SK-N-SH treated with all-trans-retinoic acid at 6 μM for 48 hours (cell line): ENCODE measurements around the gene ZEB2.

Source experiments
- ATAC-seq: fragments of 200-7000 bp; cut with Tn5 transposase; 3 replicates; pipeline ENCODE4 v1.9.1; 2020; ENCODE audit warnings: mild to moderate bottlenecking, moderate library complexity
- ARNTL ChIP-seq: fragments of 450-650 bp; formaldehyde crosslinking; IDR thresholded peaks from 2 replicates; pipeline ENCODE4 v1.5.0; 2020; ENCODE audit warnings: low read depth, mild to moderate bottlenecking, moderate library complexity, borderline replicate concordance
- BACH2 ChIP-seq: fragments of 250-450 bp; sonication (Bioruptor Pico); IDR thresholded peaks from 2 replicates; pipeline ENCODE4 v1.9.0; 2021; ENCODE audit warnings: mild to moderate bottlenecking, borderline replicate concordance
- CSDC2 ChIP-seq: fragments of 250-450 bp; sonication (Bioruptor Pico); IDR thresholded peaks from 2 replicates; pipeline ENCODE4 v1.5.0; 2020; ENCODE audit warnings: mild to moderate bottlenecking, moderate library complexity
- ESRRG ChIP-seq: fragments of 250-450 bp; sonication (Bioruptor Pico); IDR thresholded peaks from 2 replicates; pipeline ENCODE4 v1.6.1; 2021; ENCODE audit warnings: mild to moderate bottlenecking
- GLIS3 ChIP-seq: fragments of 250-450 bp; sonication (Bioruptor Pico); IDR thresholded peaks from 2 replicates; pipeline ENCODE4 v1.5.0; 2020; ENCODE audit warnings: mild to moderate bottlenecking, moderate library complexity
- ISL1 ChIP-seq: fragments of 250-450 bp; sonication (Bioruptor Pico); IDR thresholded peaks from 2 replicates; pipeline ENCODE4 v2.1.2; 2022; ENCODE audit warnings: mild to moderate bottlenecking, moderate library complexity
- OSR1 ChIP-seq: fragments of 250-450 bp; sonication (Bioruptor Pico); IDR thresholded peaks from 2 replicates; pipeline ENCODE4 v1.8.0; 2022; ENCODE audit warnings: moderate library complexity, mild to moderate bottlenecking, inconsistent platforms
- PPARA ChIP-seq: fragments of 250-450 bp; sonication (Bioruptor Pico); IDR thresholded peaks from 2 replicates; pipeline ENCODE4 v1.5.0; 2020; ENCODE audit warnings: mild to moderate bottlenecking, borderline replicate concordance
- SNAI2 ChIP-seq: fragments of 250-450 bp; sonication (Bioruptor Pico); IDR thresholded peaks from 2 replicates; pipeline ENCODE4 v1.5.0; 2020; ENCODE audit warnings: mild to moderate bottlenecking, moderate library complexity
- TOX ChIP-seq: fragments of 250-450 bp; sonication (Bioruptor Pico); IDR thresholded peaks from 2 replicates; pipeline ENCODE4 v1.8.0; 2021; ENCODE audit warnings: mild to moderate bottlenecking, moderate library complexity, borderline replicate concordance
- ZC3H10 ChIP-seq: fragments of 250-450 bp; sonication (Bioruptor Pico); IDR thresholded peaks from 2 replicates; pipeline ENCODE4 v1.5.1; 2021; ENCODE audit warnings: mild to moderate bottlenecking, moderate library complexity
- ZFP3 ChIP-seq: fragments of 250-450 bp; sonication (Bioruptor Pico); IDR thresholded peaks from 2 replicates; pipeline ENCODE4 v1.5.0; 2020; ENCODE audit warnings: mild to moderate bottlenecking, moderate library complexity
- ZFP30 ChIP-seq: fragments of 450-650 bp; formaldehyde crosslinking; IDR thresholded peaks from 2 replicates; pipeline ENCODE4 v1.5.0; 2022; ENCODE audit warnings: mild to moderate bottlenecking, moderate library complexity
- ZNF565 ChIP-seq: fragments of 450-650 bp; formaldehyde crosslinking; conservative IDR thresholded peaks from 2 replicates; pipeline ENCODE4 v1.5.0; 2020; ENCODE audit warnings: low read depth, mild to moderate bottlenecking, moderate library complexity
- ZNF70 ChIP-seq: fragments of 450-650 bp; formaldehyde crosslinking; IDR thresholded peaks from 2 replicates; pipeline ENCODE4 v1.5.0; 2020; ENCODE audit warnings: mild to moderate bottlenecking, moderate library complexity
- ZNF8 ChIP-seq: fragments of 450-650 bp; formaldehyde crosslinking; IDR thresholded peaks from 2 replicates; pipeline ENCODE4 v1.5.0; 2020; ENCODE audit warnings: mild to moderate bottlenecking, moderate library complexity
- TF ChIP-seq, protein P1 (sequence below): fragments of 250-450 bp; sonication (Bioruptor Pico); IDR thresholded peaks from 2 replicates; pipeline ENCODE4 v1.8.0; 2020; ENCODE audit warnings: mild to moderate bottlenecking, moderate library complexity, borderline replicate concordance
- TF ChIP-seq, protein P2 (sequence below): fragments of 250-450 bp; sonication (Bioruptor Pico); IDR thresholded peaks from 2 replicates; pipeline ENCODE4 v1.8.0; 2021; ENCODE audit warnings: low read depth, mild to moderate bottlenecking, moderate library complexity, borderline replicate concordance
- TF ChIP-seq, protein P3 (sequence below): fragments of 250-450 bp; sonication (Bioruptor Pico); IDR thresholded peaks from 2 replicates; pipeline ENCODE4 v1.5.1; 2021; ENCODE audit warnings: mild to moderate bottlenecking, moderate library complexity
- TF ChIP-seq, protein P4 (sequence below): fragments of 250-450 bp; sonication (Bioruptor Pico); IDR thresholded peaks from 2 replicates; pipeline ENCODE4 v1.5.0; 2020; ENCODE audit warnings: mild to moderate bottlenecking, moderate library complexity
- TF ChIP-seq, protein P5 (sequence below): fragments of 250-450 bp; sonication (Bioruptor Pico); IDR thresholded peaks from 2 replicates; pipeline ENCODE4 v1.5.1; 2020; ENCODE audit warnings: low read depth, mild to moderate bottlenecking, moderate library complexity

The ZEB2 gene

DNA sequence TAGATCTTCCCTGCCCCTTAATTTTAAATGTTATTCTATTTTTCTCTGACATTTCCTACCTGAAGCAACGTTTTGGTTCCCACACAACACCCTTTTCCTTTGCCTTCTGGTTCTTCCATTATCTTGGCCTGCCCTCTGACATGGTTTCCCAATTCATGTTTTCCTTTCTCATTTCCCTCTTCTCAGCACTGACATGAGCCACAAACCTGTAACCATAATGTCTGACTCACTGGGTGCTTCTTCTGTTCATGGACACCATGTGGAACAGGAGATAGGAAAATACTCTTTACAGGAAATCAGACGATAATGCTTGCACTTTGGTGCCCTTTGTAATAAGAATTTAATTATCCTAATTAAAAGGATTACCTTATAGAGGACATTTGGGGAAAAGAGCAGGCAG is 142.0 kb downstream of the ZEB2 start:
- no peak for ATAC-seq
- TF ChIP-seq, protein P1, sequence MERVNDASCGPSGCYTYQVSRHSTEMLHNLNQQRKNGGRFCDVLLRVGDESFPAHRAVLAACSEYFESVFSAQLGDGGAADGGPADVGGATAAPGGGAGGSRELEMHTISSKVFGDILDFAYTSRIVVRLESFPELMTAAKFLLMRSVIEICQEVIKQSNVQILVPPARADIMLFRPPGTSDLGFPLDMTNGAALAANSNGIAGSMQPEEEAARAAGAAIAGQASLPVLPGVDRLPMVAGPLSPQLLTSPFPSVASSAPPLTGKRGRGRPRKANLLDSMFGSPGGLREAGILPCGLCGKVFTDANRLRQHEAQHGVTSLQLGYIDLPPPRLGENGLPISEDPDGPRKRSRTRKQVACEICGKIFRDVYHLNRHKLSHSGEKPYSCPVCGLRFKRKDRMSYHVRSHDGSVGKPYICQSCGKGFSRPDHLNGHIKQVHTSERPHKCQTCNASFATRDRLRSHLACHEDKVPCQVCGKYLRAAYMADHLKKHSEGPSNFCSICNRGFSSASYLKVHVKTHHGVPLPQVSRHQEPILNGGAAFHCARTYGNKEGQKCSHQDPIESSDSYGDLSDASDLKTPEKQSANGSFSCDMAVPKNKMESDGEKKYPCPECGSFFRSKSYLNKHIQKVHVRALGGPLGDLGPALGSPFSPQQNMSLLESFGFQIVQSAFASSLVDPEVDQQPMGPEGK (CRISPR knock-in tag) = no peak
- TF ChIP-seq GLIS3 (CRISPR knock-in tag) = no peak
- TF ChIP-seq ZNF70 (CRISPR knock-in tag) = no peak
- TF ChIP-seq, protein P2, sequence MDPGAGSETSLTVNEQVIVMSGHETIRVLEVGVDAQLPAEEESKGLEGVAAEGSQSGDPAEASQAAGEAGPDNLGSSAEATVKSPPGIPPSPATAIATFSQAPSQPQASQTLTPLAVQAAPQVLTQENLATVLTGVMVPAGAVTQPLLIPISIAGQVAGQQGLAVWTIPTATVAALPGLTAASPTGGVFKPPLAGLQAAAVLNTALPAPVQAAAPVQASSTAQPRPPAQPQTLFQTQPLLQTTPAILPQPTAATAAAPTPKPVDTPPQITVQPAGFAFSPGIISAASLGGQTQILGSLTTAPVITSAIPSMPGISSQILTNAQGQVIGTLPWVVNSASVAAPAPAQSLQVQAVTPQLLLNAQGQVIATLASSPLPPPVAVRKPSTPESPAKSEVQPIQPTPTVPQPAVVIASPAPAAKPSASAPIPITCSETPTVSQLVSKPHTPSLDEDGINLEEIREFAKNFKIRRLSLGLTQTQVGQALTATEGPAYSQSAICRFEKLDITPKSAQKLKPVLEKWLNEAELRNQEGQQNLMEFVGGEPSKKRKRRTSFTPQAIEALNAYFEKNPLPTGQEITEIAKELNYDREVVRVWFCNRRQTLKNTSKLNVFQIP (CRISPR knock-in tag) = no peak
- TF ChIP-seq ESRRG = no peak
- TF ChIP-seq, protein P3, sequence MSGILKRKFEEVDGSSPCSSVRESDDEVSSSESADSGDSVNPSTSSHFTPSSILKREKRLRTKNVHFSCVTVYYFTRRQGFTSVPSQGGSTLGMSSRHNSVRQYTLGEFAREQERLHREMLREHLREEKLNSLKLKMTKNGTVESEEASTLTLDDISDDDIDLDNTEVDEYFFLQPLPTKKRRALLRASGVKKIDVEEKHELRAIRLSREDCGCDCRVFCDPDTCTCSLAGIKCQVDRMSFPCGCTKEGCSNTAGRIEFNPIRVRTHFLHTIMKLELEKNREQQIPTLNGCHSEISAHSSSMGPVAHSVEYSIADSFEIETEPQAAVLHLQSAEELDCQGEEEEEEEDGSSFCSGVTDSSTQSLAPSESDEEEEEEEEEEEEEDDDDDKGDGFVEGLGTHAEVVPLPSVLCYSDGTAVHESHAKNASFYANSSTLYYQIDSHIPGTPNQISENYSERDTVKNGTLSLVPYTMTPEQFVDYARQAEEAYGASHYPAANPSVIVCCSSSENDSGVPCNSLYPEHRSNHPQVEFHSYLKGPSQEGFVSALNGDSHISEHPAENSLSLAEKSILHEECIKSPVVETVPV (CRISPR knock-in tag) = no peak
- TF ChIP-seq, protein P4, sequence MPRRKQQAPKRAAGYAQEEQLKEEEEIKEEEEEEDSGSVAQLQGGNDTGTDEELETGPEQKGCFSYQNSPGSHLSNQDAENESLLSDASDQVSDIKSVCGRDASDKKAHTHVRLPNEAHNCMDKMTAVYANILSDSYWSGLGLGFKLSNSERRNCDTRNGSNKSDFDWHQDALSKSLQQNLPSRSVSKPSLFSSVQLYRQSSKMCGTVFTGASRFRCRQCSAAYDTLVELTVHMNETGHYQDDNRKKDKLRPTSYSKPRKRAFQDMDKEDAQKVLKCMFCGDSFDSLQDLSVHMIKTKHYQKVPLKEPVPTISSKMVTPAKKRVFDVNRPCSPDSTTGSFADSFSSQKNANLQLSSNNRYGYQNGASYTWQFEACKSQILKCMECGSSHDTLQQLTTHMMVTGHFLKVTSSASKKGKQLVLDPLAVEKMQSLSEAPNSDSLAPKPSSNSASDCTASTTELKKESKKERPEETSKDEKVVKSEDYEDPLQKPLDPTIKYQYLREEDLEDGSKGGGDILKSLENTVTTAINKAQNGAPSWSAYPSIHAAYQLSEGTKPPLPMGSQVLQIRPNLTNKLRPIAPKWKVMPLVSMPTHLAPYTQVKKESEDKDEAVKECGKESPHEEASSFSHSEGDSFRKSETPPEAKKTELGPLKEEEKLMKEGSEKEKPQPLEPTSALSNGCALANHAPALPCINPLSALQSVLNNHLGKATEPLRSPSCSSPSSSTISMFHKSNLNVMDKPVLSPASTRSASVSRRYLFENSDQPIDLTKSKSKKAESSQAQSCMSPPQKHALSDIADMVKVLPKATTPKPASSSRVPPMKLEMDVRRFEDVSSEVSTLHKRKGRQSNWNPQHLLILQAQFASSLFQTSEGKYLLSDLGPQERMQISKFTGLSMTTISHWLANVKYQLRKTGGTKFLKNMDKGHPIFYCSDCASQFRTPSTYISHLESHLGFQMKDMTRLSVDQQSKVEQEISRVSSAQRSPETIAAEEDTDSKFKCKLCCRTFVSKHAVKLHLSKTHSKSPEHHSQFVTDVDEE (CRISPR knock-in tag) = no peak
- TF ChIP-seq, protein P5, sequence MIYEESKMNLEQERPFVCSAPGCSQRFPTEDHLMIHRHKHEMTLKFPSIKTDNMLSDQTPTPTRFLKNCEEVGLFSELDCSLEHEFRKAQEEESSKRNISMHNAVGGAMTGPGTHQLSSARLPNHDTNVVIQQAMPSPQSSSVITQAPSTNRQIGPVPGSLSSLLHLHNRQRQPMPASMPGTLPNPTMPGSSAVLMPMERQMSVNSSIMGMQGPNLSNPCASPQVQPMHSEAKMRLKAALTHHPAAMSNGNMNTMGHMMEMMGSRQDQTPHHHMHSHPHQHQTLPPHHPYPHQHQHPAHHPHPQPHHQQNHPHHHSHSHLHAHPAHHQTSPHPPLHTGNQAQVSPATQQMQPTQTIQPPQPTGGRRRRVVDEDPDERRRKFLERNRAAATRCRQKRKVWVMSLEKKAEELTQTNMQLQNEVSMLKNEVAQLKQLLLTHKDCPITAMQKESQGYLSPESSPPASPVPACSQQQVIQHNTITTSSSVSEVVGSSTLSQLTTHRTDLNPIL (CRISPR knock-in tag) = no peak
- no peak for TF ChIP-seq ZFP30 (CRISPR knock-in tag)
- no peak for TF ChIP-seq ISL1
- no peak for TF ChIP-seq ZC3H10 (CRISPR knock-in tag)
- no peak for TF ChIP-seq ARNTL (CRISPR knock-in tag)
- no peak for TF ChIP-seq OSR1 (CRISPR knock-in tag)
- TF ChIP-seq ZNF8 (CRISPR knock-in tag) = no peak

DNA sequence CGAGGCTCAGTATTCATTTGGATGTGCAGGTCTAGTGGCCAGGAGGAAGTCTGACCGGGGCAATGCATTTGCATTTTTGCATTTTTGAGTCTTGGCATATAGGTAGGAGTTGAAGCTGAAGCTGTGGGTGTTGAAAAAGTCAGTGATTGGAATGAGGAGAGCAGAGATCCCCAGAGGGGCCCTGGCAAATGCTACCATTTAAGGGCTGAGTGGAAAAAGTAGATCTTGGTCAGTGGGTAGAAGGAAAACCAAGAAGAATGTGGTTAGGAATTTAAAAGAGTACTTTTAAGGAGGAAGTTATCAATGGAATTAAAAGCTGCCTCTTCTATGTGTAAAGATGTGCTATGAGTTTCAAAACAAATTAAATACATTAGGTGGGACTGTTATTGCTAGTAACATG is 143.0 kb downstream of the ZEB2 start:
- TF ChIP-seq ZC3H10 (CRISPR knock-in tag) = no peak
- TF ChIP-seq ESRRG = no peak
- no peak for TF ChIP-seq PPARA
- TF ChIP-seq ZNF8 (CRISPR knock-in tag) = no peak
- no peak for TF ChIP-seq ZNF565 (CRISPR knock-in tag)
- TF ChIP-seq, protein P1 (CRISPR knock-in tag) = no peak
- no peak for TF ChIP-seq ZFP3 (CRISPR knock-in tag)
- no peak for TF ChIP-seq SNAI2 (CRISPR knock-in tag)
- no peak for TF ChIP-seq BACH2 (CRISPR knock-in tag)
- no peak for TF ChIP-seq ISL1
- no peak for TF ChIP-seq OSR1 (CRISPR knock-in tag)
- no peak for TF ChIP-seq TOX (CRISPR knock-in tag)
- TF ChIP-seq, protein P5 (CRISPR knock-in tag) = no peak
- TF ChIP-seq CSDC2 (CRISPR knock-in tag) = no peak
- TF ChIP-seq, protein P3 (CRISPR knock-in tag) = no peak
- no peak for ATAC-seq
